GM19239 (cell line): Measurements from ENCODE around the gene ZNF727.
"Not testable (repeated sequence)": the region's sequence is repeated elsewhere in the genome, so short reads cannot be mapped to it uniquely, and the experiment has no call there.

ENCODE experiments used
- DNase-seq: peaks from one replicate; pipeline ENCODE4 v3.0.0; 2011; ENCODE audit warnings: low spot score; ENCODE audit not compliant: insufficient read length
- FAIRE-seq: peaks from 2 replicates; lab custom pipeline; 2011; peaks lifted over from hg19 to GRCh38; lab: Jason Lieb, UNC

ZNF727 gene

DNA sequence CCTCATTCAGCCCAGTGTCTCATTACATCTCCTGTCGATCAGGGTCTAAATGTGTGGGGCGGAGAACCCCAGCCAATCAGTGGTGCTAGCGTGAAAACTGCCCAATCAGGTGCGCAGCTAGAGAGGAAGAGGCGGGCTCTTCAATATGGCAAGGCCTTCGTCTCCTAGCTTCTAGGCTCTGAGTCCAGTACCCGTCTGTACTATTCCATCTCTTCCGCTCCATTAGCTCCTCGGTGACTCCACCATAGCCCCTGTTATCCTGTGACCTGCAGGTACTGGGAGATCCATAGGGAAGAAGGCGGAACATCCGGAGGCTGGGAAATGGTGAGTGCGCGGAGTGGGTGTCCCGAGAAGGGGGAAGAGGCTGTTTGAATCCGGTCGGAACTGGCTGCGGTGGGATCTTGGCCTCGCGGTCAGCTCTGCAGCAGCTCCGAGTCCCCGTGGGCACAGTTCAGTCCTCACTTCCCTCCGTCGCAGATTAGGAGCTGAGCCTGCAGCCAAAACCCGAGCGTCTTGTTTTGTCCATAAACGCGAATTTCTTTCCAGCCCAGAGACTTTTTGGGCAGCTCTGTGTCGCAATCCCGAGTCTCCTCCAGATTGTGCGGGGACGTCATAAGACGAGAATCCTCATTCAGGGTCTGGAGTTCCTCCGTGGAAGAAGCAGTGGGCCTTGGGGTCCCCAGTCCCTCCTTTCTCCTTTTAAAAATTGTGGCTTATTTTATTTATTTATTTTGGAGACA is at the start of gene ZNF727:
Gene ZNF727, plus strand, starts transcription at position 134 of the 740 bp plus-strand sequence. Its CDS starts 188 bp downstream, at position 322.
- DNase-seq (no peak), FAIRE-seq (no peak)

DNA sequence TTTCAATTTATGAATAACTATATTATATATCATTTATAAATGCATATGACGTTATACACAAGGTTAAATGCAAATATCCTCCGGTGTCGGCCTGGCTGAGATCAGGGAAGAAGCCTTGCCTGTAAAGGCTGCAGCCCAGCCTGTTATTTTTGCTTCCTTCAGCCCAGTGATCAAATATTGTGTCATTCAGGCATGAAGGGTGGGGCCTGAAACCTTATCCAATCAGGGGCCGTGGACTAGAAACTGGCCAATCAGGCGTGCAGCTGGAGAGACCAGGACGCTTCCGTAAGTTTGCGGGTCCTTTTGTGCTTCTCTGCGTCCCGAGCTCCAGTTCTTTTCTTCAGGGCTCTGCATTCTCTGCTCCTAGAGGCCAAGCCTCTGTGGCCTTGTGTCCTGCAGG is 46.7 kb upstream of the ZNF727 start, which contains the start of gene ZNF722:
Gene ZNF722, plus strand, starts transcription at position 301 of the 400 bp plus-strand sequence. CDS start 113 bp downstream, outside the sequence.
- DNase-seq (no peak), FAIRE-seq (no peak)

DNA sequence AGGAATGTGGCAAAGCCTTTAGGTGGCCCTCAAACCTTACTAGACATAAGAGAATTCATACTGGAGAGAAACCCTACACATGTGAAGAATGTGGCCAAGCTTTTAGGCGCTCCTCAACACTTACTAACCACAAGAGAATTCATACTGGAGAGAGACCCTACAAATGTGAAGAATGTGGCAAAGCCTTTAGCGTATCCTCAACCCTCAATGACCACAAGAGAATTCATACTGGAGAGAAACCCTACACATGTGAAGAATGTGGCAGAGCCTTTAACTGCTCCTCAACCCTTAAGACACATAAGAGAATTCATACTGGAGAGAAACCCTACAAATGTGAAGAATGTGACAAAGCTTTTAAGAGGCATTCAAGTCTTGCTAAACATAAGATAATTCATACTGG is 29.7 kb upstream of the ZNF727 start:
- not testable (repeated sequence) for DNase-seq, FAIRE-seq

DNA sequence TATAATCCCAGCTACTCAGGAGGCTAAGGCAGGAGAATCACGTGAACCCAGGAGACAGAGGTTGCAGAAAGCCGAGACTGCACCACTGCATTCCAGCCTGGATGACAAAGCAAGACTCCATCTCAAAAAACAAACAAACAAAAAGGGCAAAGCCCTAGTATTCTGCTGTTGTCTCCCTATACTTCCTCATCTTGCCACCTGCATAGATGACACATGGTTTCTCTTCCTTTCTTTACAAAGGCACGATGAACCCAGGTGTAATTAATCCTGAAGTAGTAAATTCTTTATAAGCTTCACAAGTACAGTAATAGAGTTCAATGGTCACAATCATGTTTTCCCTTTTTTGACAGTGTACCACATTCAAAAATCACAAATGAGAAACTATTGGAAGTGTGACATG is 9.8 kb upstream of the ZNF727 start:
- no peak for DNase-seq
- no peak for FAIRE-seq

DNA sequence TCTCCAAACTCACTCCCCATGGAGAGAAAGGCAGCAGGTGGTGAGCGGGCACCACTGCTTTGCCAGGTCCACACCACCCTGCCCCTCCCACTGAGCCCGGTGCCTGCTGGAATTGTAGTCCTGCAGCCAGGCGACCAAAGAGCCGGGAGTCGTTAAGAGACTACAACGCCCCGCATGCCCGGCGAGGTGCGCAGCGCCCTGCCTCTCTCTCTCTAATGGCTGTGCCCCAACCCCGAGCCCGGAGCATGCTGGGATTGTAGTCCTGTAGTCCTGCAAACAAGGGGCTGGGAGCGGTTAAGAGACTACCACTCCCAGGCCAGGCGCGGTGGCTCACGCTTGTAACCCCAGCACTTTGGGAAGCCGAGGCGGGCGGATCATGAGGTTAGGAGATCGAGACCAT is 8.1 kb upstream of the ZNF727 start:
- FAIRE-seq: no peak

DNA sequence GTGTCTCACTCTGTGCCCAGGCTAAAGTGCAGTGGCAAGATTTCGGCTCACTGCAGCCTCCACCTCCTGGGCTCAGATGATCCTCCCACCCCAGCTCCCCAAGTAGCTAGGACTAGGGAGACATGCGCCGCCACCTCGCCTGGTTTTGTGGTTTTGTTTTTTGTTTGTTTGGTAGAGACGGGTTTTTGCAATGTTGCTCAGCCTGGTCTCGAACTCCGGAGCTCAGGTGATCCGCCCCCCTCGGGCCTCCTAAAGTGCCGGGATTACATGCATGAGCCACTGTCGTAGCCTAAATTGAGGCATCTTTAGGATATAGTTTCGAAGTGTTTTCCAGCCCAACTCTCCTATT is 781 bp downstream of the ZNF727 start:
- FAIRE-seq (no peak), DNase-seq (no peak)

More for the DNA sequence above, 8.1 kb upstream of the ZNF727 start:
- DNase-seq: no peak

DNA sequence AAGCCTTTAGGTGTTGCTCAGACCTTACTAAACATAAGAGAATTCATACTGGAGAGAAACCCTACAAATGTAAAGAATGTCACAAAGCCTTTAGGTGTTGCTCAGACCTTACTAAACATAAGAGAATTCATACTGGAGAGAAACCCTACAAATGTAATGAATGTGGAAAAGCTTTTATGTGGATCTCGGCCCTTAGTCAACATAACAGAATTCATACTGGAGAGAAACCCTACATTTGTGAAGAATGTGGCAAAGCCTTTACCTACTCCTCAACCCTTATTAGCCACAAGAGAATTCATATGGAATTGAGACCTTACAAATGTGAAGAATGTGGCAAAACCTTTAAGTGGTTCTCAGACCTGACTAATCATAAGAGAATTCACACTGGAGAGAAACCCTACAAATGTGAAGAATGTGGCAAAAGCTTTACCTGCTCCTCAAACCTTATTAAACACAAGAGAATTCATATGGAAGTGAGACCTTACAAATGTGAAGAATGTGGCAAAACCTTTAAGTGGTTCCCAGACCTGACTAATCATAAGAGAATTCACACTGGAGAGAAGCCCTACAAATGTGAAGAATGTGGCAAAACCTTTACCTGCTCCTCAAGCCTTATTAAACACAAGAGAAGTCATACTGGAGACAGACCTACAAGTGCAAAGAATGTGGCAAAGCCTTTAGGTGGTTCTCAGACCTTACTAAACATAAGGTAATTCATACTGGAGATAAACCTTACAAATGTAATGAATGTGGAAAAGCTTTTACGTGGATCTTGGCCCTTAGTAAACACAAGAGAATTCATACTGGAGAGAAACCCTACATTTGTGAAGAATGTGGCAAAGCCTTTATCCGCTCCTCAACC is 32.8 kb downstream of the ZNF727 start:
- not testable (repeated sequence) for DNase-seq, FAIRE-seq

DNA sequence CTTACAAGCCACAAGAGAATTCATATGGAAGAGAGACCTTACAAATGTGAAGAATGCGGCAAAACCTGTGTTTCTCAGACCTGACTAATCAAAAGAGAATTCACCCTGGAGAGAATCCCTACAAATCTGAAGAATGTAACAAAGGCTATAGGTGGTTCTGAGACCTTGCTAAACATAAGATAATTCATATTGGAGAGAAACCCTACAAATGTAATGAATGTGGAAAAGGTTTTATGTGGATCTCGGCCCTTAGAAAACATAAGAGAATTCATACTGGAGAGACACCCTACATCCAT is 33.4 kb downstream of the ZNF727 start:
- FAIRE-seq: no peak

DNA sequence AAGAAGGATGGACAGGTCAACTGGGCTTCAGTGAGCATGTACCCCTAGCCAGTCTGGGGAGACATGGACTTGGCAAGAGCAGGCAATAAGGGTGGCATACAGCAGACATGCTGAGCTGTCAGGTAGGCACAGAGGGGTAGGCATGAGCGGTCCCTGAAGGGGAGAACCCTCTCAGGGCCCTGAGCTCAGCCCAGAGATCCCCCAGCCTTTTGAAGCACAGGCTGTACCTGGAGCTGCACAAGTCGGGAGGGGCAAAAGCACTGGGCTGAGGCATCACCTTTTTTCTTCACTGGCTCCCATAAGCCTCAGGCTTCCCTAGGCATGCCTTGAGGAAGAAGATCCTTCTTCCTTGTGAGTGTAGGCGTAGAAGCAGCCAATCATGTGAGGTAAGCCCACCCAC is 42.3 kb downstream of the ZNF727 start:
- no peak for DNase-seq
- no peak for FAIRE-seq

More for the DNA sequence above, 33.4 kb downstream of the ZNF727 start:
- no peak for DNase-seq

DNA sequence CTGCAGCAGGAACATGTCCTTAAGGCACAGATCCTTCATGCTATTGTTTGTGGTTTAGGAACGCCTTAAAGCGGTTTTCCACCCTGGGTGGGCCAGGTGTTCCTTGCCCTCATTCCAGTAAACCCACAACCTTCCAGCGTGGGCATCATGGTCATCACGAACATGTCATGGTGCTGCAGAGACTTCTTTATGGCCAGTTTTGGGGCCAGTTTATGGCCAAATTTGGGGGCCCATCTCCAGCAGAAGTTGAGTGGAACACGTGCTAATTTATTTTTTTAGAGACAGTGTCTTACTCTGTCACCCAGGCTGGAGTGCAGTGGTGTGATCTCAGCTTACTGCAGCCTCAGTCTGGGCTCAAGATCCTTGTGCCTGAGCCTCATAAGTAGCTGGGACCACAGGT is 43.6 kb downstream of the ZNF727 start:
- not testable (repeated sequence) for DNase-seq, FAIRE-seq
